Nucleus accumbens (tissue), 56 donors: ENCODE measurements around the gene FAM151B.
"Not testable (repeated sequence)": the region's sequence is repeated elsewhere in the genome, so short reads cannot be mapped to it uniquely, and the experiment has no call there.

Source experiments
- DNase-seq, 56 donors: peaks; one replicate each; lab custom pipeline; 2025; lab: John Stamatoyannopoulos, UW

The FAM151B gene

GRCh38 chr5:80487829-80488721, at the start of gene FAM151B:
TSS of gene FAM151B (plus strand) at chr5:80488100. CDS start at chr5:80488124, 24 bp downstream.
- peak in 55 of 56 donors; percentile 25 to 95 (median 80) for DNase-seq

GRCh38 chr5:80438739-80439138, 49.2 kb upstream of the FAM151B start:
- DNase-seq = no peak

- no peak for DNase-seq
Observed at GRCh38 chr5:80439213-80439612, 48.7 kb upstream of the FAM151B start.

GRCh38 chr5:80442742-80443141, 45.2 kb upstream of the FAM151B start:
- no peak for DNase-seq

GRCh38 chr5:80453366-80453765, 34.5 kb upstream of the FAM151B start:
- DNase-seq = no peak

- DNase-seq = no peak
Observed at GRCh38 chr5:80463269-80463668, 24.6 kb upstream of the FAM151B start.

GRCh38 chr5:80466669-80467485, 21.0 kb upstream of the FAM151B start:
- DNase-seq = no peak

- no peak for DNase-seq
Observed at GRCh38 chr5:80468131-80468530, 19.8 kb upstream of the FAM151B start.

- DNase-seq = not testable (repeated sequence)
Observed at GRCh38 chr5:80470631-80471030, 17.3 kb upstream of the FAM151B start.

GRCh38 chr5:80474929-80475328, 13.0 kb upstream of the FAM151B start:
- no peak for DNase-seq

- DNase-seq = no peak
Observed at GRCh38 chr5:80479713-80480112, 8.2 kb upstream of the FAM151B start.

- no peak for DNase-seq
Observed at GRCh38 chr5:80480354-80480753, 7.5 kb upstream of the FAM151B start.

- DNase-seq = peak in 12 of 56 donors; percentile 1 to 38 (median 14)
Observed at GRCh38 chr5:80481019-80481893, 6.6 kb upstream of the FAM151B start.

GRCh38 chr5:80482578-80482977, 5.3 kb upstream of the FAM151B start:
- no peak for DNase-seq

- DNase-seq = no peak
Observed at GRCh38 chr5:80483636-80484232, 4.2 kb upstream of the FAM151B start.

GRCh38 chr5:80487444-80487828, 464 bp upstream of the FAM151B start:
- no peak for DNase-seq

- DNase-seq = no peak
Observed at GRCh38 chr5:80491296-80491695, 3.4 kb downstream of the FAM151B start.

- no peak for DNase-seq
Observed at GRCh38 chr5:80492741-80493140, 4.8 kb downstream of the FAM151B start.

GRCh38 chr5:80493443-80493842, 5.5 kb downstream of the FAM151B start:
- not testable (repeated sequence) for DNase-seq

- no peak for DNase-seq
Observed at GRCh38 chr5:80495891-80496290, 8.0 kb downstream of the FAM151B start.
